A549 (cell line): ENCODE measurements around the gene BNIP3. TPM values are rescaled to one million over a fixed set of nuclear protein-coding genes. Genes with fewer than 3 reads are reported as not detected.

ENCODE experiments used
- ATAC-seq, 2 experiments: fragments of 200-7000 bp in 1 of 2; fragments of >200 bp in 1 of 2; cut with Nextera tagmentation in 1 of 2; cut with Tn5 transposase in 1 of 2; 3 replicates each; pipeline versions ENCODE4 v1.8.0 to v1.9.1; 2018 to 2020; ENCODE audit warnings: mild to moderate bottlenecking in 1 of 2, moderate library complexity in 1 of 2
- CTCF ChIA-PET: fragments of 300-600 bp; sonication (Branson Sonifier 250); formaldehyde crosslinking; extraction: SDS; loops from one replicate; lab custom pipeline; 2021; ENCODE audit warnings: antibody characterized with exemption, inconsistent platforms; lab: Yijun Ruan, JAX
- POLR2A ChIA-PET: fragments of 350-600 bp; formaldehyde crosslinking; extraction: SDS; loops from one replicate; lab custom pipeline; 2021; ENCODE audit warnings: antibody characterized with exemption, inconsistent platforms; lab: Yijun Ruan, JAX
- DNase-seq, 2 experiments: peaks; one replicate each; pipeline versions ENCODE4 v3.0.0 to v3.0.0-alpha.2; 2011 to 2016; ENCODE audit warnings: low read depth in 1 of 2, low spot score in 1 of 2
- FAIRE-seq: peaks from 2 replicates; lab custom pipeline; 2011; peaks lifted over from hg19 to GRCh38; lab: Jason Lieb, UNC
- H3K27ac ChIP-seq, 2 experiments: fragments of >200 bp; sonication (Bioruptor Twin); formaldehyde crosslinking; 3 replicates each; pipeline ENCODE4 v1.5.1; 2016 to 2017
- H3K4me1 ChIP-seq: fragments of >200 bp; sonication (Bioruptor Twin); formaldehyde crosslinking; 3 replicates; pipeline ENCODE4 v1.6.1; 2016
- H3K4me2 ChIP-seq: fragments of >200 bp; sonication (Bioruptor Twin); formaldehyde crosslinking; 3 replicates; pipeline ENCODE4 v1.6.1; 2016
- H3K4me3 ChIP-seq: fragments of >200 bp; sonication (Bioruptor Twin); formaldehyde crosslinking; 3 replicates; pipeline ENCODE4 v1.5.1; 2016
- H3K9me3 ChIP-seq: fragments of >200 bp; sonication (Bioruptor Twin); formaldehyde crosslinking; 3 replicates; pipeline ENCODE4 v1.6.1; 2016
- CHD2 ChIP-seq: fragments of 150-350 bp; IDR thresholded peaks from 2 replicates; pipeline ENCODE4 v1.6.1; 2014; ENCODE audit warnings: low read length; ENCODE audit not compliant: partially characterized antibody
- CHD4 ChIP-seq: fragments of 200-600 bp; sonication (generic); IDR thresholded peaks from 2 replicates; pipeline ENCODE4 v1.6.1; 2016; ENCODE audit warnings: antibody characterized with exemption, mild to moderate bottlenecking, borderline replicate concordance
- CTCF ChIP-seq: fragments of >200 bp; sonication (Bioruptor Twin); formaldehyde crosslinking; IDR thresholded peaks from 3 replicates; pipeline ENCODE4 v1.5.1; 2016
- ESRRA ChIP-seq: fragments of 150-350 bp; IDR thresholded peaks from 2 replicates; pipeline ENCODE4 v1.6.1; 2014; ENCODE audit warnings: mild to moderate bottlenecking, low read length, borderline replicate concordance
- FOSB ChIP-seq: fragments of 250-450 bp; sonication (Bioruptor Pico); IDR thresholded peaks from 2 replicates; pipeline ENCODE4 v1.5.0; 2020; ENCODE audit warnings: mild to moderate bottlenecking, moderate library complexity
- FOSL2 ChIP-seq, 2 experiments: fragments of 450-650 bp in 1 of 2; fragments of >200 bp in 1 of 2; sonication (Bioruptor Twin) in 1 of 2; formaldehyde crosslinking; IDR thresholded peaks; 2 replicates each; pipeline versions ENCODE4 v1.5.0 to v1.6.1; 2016 to 2020; ENCODE audit warnings: mild to moderate bottlenecking in 1 of 2, moderate library complexity in 1 of 2
- FOXS1 ChIP-seq: fragments of 250-450 bp; sonication (Bioruptor Pico); IDR thresholded peaks from 2 replicates; pipeline ENCODE4 v1.5.0; 2020; ENCODE audit warnings: mild to moderate bottlenecking, moderate library complexity
- HOXA7 ChIP-seq: fragments of 250-450 bp; sonication (Bioruptor Pico); IDR thresholded peaks from 2 replicates; pipeline ENCODE4 v1.5.0; 2020; ENCODE audit warnings: mild to moderate bottlenecking, moderate library complexity
- JUN ChIP-seq, 2 experiments: fragments of >200 bp; sonication (Bioruptor Twin); formaldehyde crosslinking; IDR thresholded peaks; 2 replicates in 1 of 2; 3 replicates in 1 of 2; pipeline ENCODE4 v1.6.1; 2016 to 2017
- JUNB ChIP-seq: fragments of >200 bp; sonication (Bioruptor Twin); formaldehyde crosslinking; IDR thresholded peaks from 2 replicates; pipeline ENCODE4 v1.6.1; 2016
- NPAS2 ChIP-seq: fragments of 250-450 bp; sonication (Bioruptor Pico); IDR thresholded peaks from 2 replicates; pipeline ENCODE4 v1.8.0; 2022; ENCODE audit warnings: mild to moderate bottlenecking, moderate library complexity, borderline replicate concordance
- RAD21 ChIP-seq, 2 experiments: fragments of >200 bp in 1 of 2; sonication (Bioruptor Twin) in 1 of 2; formaldehyde crosslinking in 1 of 2; IDR thresholded peaks in 1 of 2; conservative IDR thresholded peaks in 1 of 2; 2 replicates in 1 of 2; 3 replicates in 1 of 2; pipeline ENCODE4 v1.6.1; 2012 to 2018; ENCODE audit warnings: inconsistent platforms in 1 of 2
- USF2 ChIP-seq: fragments of 450-650 bp; IDR thresholded peaks from 2 replicates; pipeline ENCODE4 v1.6.1; 2014; ENCODE audit warnings: antibody characterized with exemption
- ZSCAN20 ChIP-seq: fragments of 250-450 bp; sonication (Bioruptor Pico); IDR thresholded peaks from 2 replicates; pipeline ENCODE4 v1.8.0; 2022; ENCODE audit warnings: mild to moderate bottlenecking, moderate library complexity
- WGBS: methylation state at CpG from one replicate; pipeline ENCODE4 v1.1.6; 2017; ENCODE audit errors: missing lambda C conversion rate; 5-methylcytosine and 5-hydroxymethylcytosine counted together
- polyA plus RNA-seq, 4 experiments: library from polyadenylated mRNA; depleted of rRNA in 3 of 4; stranded (reverse); fragments of >200 nt; fragmentation: RNase III in 1 of 4; extraction: RNeasy Plus Mini Kit Qiagen cat#74134 plus additional on column Dnase treatment in 1 of 4; gene quantifications; 2 replicates in 3 of 4; 3 replicates in 1 of 4; pipeline ENCODE4 v1.2.3, GENCODE V29; 2011 to 2017
- TF ChIP-seq, protein P1 (sequence below): IDR thresholded peaks from 2 replicates; pipeline ENCODE4 v1.6.1; 2012

Gene BNIP3
- polyA plus RNA-seq, 2 of the 4 experiments (the other 2 are of a cell fraction) = 46.9 to 51.2 TPM

DNA sequence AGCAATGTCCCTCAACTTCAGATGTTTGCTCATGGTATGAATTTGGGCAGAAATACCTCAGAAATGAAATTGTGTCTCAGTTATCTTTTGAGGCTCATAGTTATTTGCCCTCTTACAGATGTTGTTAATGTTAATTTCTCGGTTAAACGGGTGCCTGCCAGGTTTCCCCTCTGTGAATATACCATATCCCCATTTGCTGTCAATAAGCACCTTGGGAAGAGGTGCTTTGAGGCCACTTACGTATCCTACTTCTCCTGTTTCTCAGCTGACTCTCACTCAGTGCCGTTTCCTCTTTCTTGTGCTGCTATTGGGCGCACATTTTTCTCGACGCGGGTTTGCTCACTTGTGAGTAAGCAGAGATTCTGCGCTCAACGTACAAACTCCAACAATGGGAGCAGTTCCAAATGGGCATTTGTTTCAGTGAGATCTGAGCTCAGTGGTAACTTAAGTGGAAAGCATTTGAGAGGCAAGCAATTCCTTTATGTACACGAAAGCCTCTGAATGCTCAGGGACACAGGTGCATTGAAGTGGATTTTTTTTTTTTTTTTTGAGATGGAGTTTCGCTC lies 49.3 kb upstream of the BNIP3 start:
- 45% methylated on average over 12 of the region's 12 CpGs for WGBS
- ChIA-PET CTCF (interaction anchor here (0.9 to 4.6 kb wide), 5 partner anchors 8 to 145 kb away, joined by 3 to 22 read pairs (median 6); no protein-coding TSS in a partner anchor), POLR2A (interaction anchor here (0.7 kb wide), 1 partner anchor 40 kb away, joined by 3 read pairs; no protein-coding TSS in a partner anchor)
- FAIRE-seq = no peak
- Histone ChIP-seq H3K27ac (no peak overlapping the region), H3K4me1 (peaks cover 5% of the 10 kb centered on the region; the same call in 1 of the 3 replicates), H3K4me2 (no peak overlapping the region), H3K4me3 (no peak overlapping the region), H3K9me3 (no peaks in the 10 kb centered on the region)
- TF ChIP-seq ZSCAN20 (CRISPR knock-in tag) (no peak), NPAS2 (no peak), FOSB (no peak), CHD4 (no peak), CTCF (no peak), FOXS1 (CRISPR knock-in tag) (no peak)
- TF ChIP-seq, protein P1, sequence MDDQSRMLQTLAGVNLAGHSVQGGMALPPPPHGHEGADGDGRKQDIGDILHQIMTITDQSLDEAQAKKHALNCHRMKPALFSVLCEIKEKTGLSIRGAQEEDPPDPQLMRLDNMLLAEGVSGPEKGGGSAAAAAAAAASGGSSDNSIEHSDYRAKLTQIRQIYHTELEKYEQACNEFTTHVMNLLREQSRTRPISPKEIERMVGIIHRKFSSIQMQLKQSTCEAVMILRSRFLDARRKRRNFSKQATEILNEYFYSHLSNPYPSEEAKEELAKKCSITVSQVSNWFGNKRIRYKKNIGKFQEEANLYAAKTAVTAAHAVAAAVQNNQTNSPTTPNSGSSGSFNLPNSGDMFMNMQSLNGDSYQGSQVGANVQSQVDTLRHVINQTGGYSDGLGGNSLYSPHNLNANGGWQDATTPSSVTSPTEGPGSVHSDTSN = no peak
- ATAC-seq = no peak
- DNase-seq = no peak

DNA sequence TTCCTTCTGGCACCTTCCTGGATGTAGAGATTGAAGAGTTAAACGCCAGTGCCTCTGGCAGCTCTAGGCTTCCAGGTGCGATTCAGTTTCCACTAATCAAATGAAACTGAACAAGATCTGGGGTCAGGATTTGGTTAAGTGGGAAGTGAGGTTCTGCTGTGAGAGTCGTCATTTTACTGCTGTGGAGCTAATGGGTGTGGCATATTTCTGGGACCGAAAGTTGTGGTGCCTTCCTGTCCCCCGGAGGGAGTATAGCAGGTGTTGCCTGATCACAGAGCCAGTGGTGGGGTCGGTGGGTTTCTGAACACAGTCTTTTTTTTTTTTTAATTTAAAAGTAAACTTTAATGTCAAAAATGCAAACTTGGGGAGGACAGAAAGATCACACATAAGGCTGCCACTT lies 47.0 kb upstream of the BNIP3 start:
- Histone ChIP-seq H3K27ac (no peak overlapping the region), H3K4me1 (peaks cover 5% of the 10 kb centered on the region; the same call in 1 of the 3 replicates), H3K4me3 (no peak overlapping the region), H3K9me3 (no peaks in the 10 kb centered on the region), H3K4me2 (no peak overlapping the region)
- DNase-seq (no peak), ATAC-seq (no peak), FAIRE-seq (no peak)
- TF ChIP-seq CHD4 = no peak
- TF ChIP-seq JUNB = no peak
- TF ChIP-seq CHD2 = no peak
- TF ChIP-seq JUN (IDR thresholded peaks at IDR 0.05) = no peak
- TF ChIP-seq FOSB = no peak
- TF ChIP-seq RAD21 (conservative IDR thresholded peaks at IDR 0.05 in 1 of 2, IDR thresholded peaks at IDR 0.05 in 1 of 2) = no peak
- no peak for TF ChIP-seq ESRRA
- ChIA-PET POLR2A (no interaction called here), CTCF (interaction anchor here (1.9 kb wide), 1 partner anchor 114 kb away, joined by 7 read pairs; no protein-coding TSS in a partner anchor)
- 36% methylated on average over 6 of the region's 6 CpGs for WGBS

GRCh38 chr10:132027423-132027983 lies 45.8 kb upstream of the BNIP3 start:
- H3K4me1 ChIP-seq = peaks cover 5% of the 10 kb centered on the region; the same call in 1 of the 3 replicates
- no peak overlapping the region for H3K27ac ChIP-seq
- ChIA-PET POLR2A (no interaction called here), CTCF (interaction anchor here (1.9 kb wide), 1 partner anchor 115 kb away, joined by 7 read pairs; no protein-coding TSS in a partner anchor)
- 0 out of 3 replicates have a peak overlapping the region, but pooled peaks have one; percentile 8 for H3K4me2 ChIP-seq
- no peak for FAIRE-seq
- H3K9me3 ChIP-seq = no peaks in the 10 kb centered on the region
- DNase-seq = no peak
- no peak for ATAC-seq
- H3K4me3 ChIP-seq = no peak overlapping the region
- WGBS = 22% methylated on average over 3 of the region's 3 CpGs
- TF ChIP-seq USF2 (peak; percentile 42; the same call in 1 of the 2 replicates), FOSL2 (IDR thresholded peaks at IDR 0.05) (no peak), FOSL2 (CRISPR knock-in tag; IDR thresholded peaks at IDR 0.05) (0 out of 2 replicates have a peak, but pooled peaks have one; percentile 31), HOXA7 (no peak)
